Adipocyte (in vitro differentiated cells): ENCODE data around the gene GJB1.

Source experiments
- DNase-seq: peaks from one replicate; pipeline ENCODE4 v3.0.0-alpha.2; 2015; ENCODE audit warnings: low read depth
- H3K27me3 ChIP-seq: replicated peaks from 2 replicates; pipeline ENCODE4 v1.7.0; 2013; ENCODE audit warnings: mild to moderate bottlenecking, low read length, moderate library complexity; ENCODE audit not compliant: control insufficient read depth, insufficient read depth
- H3K36me3 ChIP-seq: 2 replicates; pipeline ENCODE4 v1.7.0; 2013; ENCODE audit warnings: low read length, mild to moderate bottlenecking, moderate library complexity; ENCODE audit not compliant: control insufficient read depth, insufficient read depth, severe bottlenecking
- H3K4me1 ChIP-seq: 2 replicates; pipeline ENCODE4 v1.7.0; 2013; ENCODE audit warnings: mild to moderate bottlenecking, low read length, moderate library complexity; ENCODE audit not compliant: control insufficient read depth, insufficient read depth
- H3K4me3 ChIP-seq: 2 replicates; pipeline ENCODE4 v1.7.0; 2013; ENCODE audit warnings: mild to moderate bottlenecking, low read length, moderate library complexity
- H3K9ac ChIP-seq: 2 replicates; pipeline ENCODE4 v1.7.0; 2013; ENCODE audit warnings: mild to moderate bottlenecking, low read length, moderate library complexity
- H3K9me3 ChIP-seq: 2 replicates; pipeline ENCODE4 v1.7.0; 2013; ENCODE audit warnings: mild to moderate bottlenecking, low read length, moderate library complexity; ENCODE audit not compliant: control insufficient read depth

The GJB1 gene

DNA sequence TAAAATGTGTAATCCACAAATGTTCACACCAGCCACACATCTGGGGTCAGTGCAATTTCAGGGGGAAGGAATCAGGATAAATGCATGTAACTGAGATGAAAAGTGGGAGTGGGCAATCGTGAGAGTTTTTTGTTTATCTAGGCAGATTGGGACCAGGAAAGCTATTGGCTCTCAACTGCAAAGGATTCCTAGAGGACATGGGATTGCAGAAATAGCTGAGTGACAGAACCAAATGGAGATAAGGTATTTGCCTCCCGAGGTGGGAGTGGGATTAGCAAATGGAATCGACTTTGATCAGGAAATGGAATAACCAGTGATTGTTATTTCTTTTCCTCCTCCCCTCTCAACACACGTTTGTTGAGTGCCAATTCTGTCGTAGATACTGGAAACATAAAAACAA is 38.9 kb upstream of the GJB1 start:
- no peak overlapping the region for H3K9ac ChIP-seq
- no peak for DNase-seq
- no peaks in the 10 kb centered on the region for H3K9me3 ChIP-seq
- H3K27me3 ChIP-seq = peaks cover 16% of the 10 kb centered on the region
- H3K4me1 ChIP-seq = peaks cover 12% of the 10 kb centered on the region
- no peaks in the 10 kb centered on the region for H3K36me3 ChIP-seq
- no peak overlapping the region for H3K4me3 ChIP-seq

DNA sequence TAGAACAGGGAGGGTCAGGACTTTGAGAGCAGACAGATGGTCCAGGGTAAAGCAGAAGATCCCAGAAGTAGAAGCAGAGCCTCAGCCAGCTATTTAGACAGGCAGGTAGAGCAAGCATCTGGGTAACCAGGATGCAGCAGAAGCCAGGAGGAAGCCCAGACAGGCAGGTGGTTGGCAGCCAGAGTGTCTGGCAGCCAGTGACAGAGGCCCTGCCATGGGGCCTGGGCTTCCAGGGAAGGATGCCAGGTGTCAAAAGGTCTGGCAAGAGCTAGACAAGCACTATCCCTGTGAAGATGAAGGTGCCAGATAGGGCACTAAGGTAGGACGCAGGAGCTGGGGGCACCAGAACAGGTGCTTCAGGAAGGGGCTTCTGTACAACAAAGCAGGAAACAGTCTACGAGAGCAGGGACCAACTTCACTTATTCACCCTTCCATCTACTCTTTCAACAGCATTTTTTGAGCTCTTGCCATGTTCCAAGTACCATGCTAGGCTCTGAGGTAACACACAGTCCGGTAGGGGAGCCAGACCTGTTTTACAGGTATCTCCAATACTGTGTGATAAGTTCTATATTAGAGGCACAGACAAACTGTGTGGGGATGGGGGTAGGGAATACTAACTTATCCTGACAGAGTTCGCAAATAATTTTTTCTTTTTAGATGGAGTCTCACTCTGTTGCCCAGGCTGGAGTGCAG is 38.1 kb upstream of the GJB1 start:
- Histone ChIP-seq H3K9me3 (no peaks in the 10 kb centered on the region), H3K4me3 (no peak overlapping the region), H3K9ac (no peak overlapping the region), H3K4me1 (peaks cover 12% of the 10 kb centered on the region), H3K27me3 (peaks cover 16% of the 10 kb centered on the region), H3K36me3 (no peaks in the 10 kb centered on the region)
- no peak for DNase-seq

DNA sequence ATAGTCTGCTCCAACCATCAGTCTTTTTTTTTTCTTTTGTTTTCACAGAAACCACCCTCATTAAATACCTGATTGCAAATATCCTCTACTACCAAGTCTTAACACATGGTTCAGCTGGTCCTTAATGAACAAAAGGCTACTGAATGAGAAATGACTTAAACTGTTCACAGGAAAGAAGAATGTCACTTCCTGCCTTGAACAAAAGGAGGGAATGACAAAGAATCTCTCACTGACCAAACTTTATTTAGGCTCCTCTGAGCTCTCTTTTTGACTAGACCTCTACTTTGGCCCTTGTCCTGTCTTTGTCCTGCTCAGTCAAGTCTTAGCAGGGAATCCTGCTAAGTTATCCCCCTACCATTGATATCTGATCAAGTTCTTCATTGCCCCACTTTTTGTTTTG is 31.8 kb upstream of the GJB1 start:
- Histone ChIP-seq H3K27me3 (peaks cover 7% of the 10 kb centered on the region), H3K36me3 (no peaks in the 10 kb centered on the region), H3K4me1 (no peaks in the 10 kb centered on the region), H3K4me3 (no peak overlapping the region), H3K9ac (no peak overlapping the region), H3K9me3 (no peaks in the 10 kb centered on the region)
- no peak for DNase-seq

DNA sequence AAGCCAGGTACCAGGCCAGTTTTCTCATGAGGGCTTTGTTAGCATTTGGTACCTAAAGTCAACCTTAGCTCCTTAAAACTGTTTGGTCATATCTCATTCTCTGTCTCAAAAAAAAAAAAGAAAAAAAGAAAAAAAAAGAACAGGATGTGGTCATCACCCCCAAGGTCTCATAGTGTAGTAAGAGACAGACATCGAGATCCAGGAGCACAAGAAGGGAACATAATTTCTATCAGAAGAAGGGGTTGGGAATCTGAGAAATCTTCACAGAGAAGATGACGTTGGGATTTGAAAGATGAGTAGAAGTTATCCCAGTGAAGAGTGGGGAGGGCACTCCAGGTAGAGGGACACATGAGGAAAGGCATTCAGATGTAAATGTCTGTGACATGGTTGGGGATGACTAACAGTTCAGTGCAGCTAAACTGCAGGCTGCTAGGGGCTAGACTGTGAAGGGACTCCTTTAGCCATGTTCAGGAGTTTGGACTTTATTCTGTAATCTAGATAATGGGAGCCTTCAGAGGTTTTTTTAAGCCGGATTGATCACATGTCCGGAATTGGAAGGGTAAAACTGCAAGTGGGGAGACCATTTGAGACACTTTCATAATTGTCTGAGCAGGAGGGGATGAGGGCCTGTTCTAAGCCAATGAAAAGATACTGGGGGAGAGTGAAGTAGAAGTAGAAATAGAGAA is 26.9 kb upstream of the GJB1 start:
- Histone ChIP-seq H3K9ac (no peak overlapping the region), H3K27me3 (peaks cover 12% of the 10 kb centered on the region), H3K9me3 (no peaks in the 10 kb centered on the region), H3K4me1 (no peaks in the 10 kb centered on the region), H3K4me3 (no peak overlapping the region), H3K36me3 (no peaks in the 10 kb centered on the region)
- DNase-seq = no peak

DNA sequence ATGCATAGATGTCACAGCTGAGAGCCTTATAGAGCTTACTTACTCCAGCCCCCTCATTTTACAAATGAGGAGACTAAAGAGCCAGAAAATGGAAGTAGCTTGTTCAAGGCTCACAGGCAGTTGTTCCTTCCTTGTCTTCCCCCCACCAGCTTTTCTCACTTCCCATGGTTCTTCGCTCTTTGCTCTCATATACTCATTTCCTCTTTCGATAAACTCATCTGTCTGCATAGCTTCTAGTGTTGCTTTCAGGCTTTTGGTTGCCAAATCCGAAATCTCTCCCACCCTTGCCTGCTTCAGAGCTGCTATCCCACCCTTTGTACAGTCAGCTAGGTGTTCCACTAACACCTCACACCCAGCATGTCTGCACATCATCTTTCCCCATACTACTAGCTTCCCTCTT is 25.0 kb upstream of the GJB1 start:
- DNase-seq = no peak
- no peaks in the 10 kb centered on the region for H3K36me3 ChIP-seq

DNA sequence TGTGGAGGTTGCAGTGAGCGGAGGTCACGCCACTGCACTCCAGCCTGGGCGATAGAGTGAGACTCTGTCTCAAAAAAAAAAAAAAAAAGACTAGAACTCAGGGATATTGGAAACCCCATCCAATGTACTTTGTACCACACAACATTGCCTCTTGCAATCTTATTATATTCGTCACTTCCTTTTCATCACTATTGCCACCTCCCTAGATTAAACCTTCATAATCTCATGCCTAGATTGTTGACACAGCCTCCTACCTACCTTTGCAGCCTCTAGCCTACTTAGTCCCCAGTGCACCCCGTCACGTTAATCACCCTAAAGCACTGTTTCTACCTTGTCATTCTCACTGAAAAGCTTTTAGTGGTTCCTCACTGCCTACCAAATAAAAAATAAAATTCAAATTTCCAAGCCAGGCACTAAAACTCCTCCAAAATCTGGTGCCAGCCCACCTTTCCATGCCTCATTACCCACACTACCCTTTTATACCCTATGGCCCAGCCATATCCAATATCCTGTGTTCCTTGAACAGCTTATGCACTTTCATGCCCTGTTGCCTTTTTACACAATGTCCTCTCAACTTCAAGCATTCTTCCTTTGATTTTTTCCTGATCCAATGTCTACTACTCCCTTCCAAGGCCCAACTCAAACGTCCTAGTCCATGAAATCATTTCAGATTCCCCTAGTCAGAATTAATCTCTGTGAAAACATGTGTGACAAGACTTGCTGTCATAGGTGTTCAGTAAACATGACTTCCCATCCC is 23.6 kb upstream of the GJB1 start:
- Histone ChIP-seq H3K9me3 (no peaks in the 10 kb centered on the region), H3K4me3 (no peak overlapping the region), H3K27me3 (peaks cover 13% of the 10 kb centered on the region), H3K9ac (no peak overlapping the region), H3K4me1 (no peaks in the 10 kb centered on the region), H3K36me3 (no peaks in the 10 kb centered on the region)
- DNase-seq = no peak

More for the DNA sequence above, 25.0 kb upstream of the GJB1 start:
- Histone ChIP-seq H3K9ac (no peak overlapping the region), H3K4me1 (no peaks in the 10 kb centered on the region), H3K9me3 (no peaks in the 10 kb centered on the region), H3K27me3 (peaks cover 13% of the 10 kb centered on the region), H3K4me3 (no peak overlapping the region)

DNA sequence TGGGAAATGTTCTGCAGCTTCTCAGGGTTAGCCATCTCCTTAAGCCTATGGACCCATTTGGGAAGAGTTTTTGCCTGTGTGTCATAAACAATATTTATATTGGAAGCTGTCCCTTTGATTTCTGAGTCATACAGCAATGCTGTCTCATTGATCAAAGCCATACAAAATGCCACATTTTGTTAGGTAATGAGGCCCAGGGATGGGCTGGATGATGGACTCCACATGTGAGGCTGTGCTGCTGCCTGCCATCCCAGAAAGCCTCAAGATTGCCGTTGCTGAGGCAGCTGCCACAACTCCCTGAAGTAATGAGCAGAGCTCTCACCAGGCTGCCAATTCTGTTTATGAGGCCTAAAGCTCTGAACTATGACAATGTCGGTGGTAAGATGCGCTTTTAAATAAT is 12.2 kb upstream of the GJB1 start:
- Histone ChIP-seq H3K27me3 (peaks cover 26% of the 10 kb centered on the region), H3K36me3 (no peaks in the 10 kb centered on the region), H3K4me3 (no peak overlapping the region), H3K4me1 (no peaks in the 10 kb centered on the region), H3K9ac (no peak overlapping the region), H3K9me3 (no peaks in the 10 kb centered on the region)
- DNase-seq = peak; percentile 41

DNA sequence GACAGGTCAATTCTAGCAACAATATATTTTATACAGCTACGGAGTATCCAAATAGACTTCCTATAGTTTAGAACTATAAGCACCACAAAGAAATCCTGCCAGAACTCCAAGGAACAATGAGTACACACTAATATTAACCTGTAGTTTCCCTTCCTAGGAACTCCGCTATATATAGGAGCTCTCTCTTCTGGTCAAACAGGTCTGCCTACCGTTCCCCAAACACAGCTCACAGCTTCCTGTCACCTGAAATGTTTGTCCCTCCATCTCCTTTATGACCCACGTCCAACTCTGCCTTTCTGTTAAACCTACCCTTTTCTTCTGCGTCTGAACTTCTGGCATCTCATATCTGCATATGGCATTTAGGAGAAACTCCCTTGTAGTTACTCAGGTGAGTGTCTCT is 10.5 kb upstream of the GJB1 start:
- H3K9ac ChIP-seq = no peak overlapping the region
- H3K4me1 ChIP-seq = no peaks in the 10 kb centered on the region
- H3K4me3 ChIP-seq = no peak overlapping the region

DNA sequence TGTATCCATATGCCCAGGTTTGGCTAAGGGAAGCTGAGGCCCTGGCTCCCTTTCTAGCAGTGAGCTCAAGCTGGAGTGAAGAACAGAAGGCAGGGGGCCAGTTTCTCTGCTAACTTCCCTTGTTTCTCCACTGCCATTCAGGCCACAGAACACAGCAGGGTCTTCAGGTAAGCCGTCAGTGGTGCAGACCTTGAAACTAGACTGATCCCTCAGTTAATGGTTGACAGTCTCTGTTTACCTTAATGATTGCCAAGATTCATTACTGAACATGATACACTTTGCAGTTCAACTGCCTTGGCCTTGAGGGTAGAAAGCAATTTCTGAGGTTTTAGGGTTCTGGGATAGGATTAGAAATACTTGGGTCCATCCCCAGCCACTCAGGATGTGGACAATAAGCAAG is 8.9 kb upstream of the GJB1 start:
- Histone ChIP-seq H3K36me3 (no peaks in the 10 kb centered on the region), H3K4me1 (no peaks in the 10 kb centered on the region), H3K9me3 (no peaks in the 10 kb centered on the region), H3K4me3 (no peak overlapping the region), H3K27me3 (peaks cover 37% of the 10 kb centered on the region), H3K9ac (no peak overlapping the region)
- no peak for DNase-seq

More for the DNA sequence above, 10.5 kb upstream of the GJB1 start:
- H3K36me3 ChIP-seq = no peaks in the 10 kb centered on the region
- H3K9me3 ChIP-seq = no peaks in the 10 kb centered on the region
- H3K27me3 ChIP-seq = peaks cover 36% of the 10 kb centered on the region
- no peak for DNase-seq

DNA sequence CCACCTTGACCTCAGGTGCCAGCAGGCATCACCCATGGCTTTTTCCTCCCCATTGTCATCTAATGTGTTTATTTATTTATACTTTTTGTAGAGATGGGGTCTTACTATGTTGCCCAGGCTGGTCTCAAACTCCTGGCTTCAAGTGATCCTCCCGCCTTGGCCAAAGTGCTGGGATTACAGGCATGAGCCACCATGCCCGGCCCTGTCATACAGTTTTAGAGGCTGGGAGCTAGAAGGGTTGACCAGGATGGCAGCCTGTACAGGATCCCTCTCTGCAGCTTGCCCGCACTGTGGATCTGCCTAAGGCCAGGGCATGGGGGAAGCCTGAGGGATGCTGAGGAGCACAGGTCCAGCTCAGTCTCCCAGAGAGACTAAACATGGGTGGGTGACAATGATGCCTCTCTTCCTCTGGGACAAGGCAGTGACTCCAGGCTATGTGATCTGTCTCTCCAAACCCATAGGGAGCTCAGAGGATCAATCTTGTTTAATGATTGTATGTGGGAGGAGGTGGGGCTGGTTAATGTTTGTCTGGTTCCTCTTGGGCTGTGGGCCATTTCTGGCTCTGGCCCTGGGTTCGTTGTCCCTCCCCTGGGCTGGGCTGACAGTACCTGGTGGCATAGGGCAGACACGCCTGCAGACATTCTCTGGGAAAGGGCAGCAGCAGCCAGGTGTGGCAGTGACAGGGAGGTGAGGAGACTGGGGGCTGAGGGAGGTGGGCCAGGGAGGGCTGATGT is 8.3 kb upstream of the GJB1 start:
- Histone ChIP-seq H3K36me3 (no peaks in the 10 kb centered on the region), H3K4me1 (no peaks in the 10 kb centered on the region), H3K9me3 (no peaks in the 10 kb centered on the region), H3K4me3 (no peak overlapping the region), H3K27me3 (peaks cover 37% of the 10 kb centered on the region), H3K9ac (no peak overlapping the region)
- no peak for DNase-seq

DNA sequence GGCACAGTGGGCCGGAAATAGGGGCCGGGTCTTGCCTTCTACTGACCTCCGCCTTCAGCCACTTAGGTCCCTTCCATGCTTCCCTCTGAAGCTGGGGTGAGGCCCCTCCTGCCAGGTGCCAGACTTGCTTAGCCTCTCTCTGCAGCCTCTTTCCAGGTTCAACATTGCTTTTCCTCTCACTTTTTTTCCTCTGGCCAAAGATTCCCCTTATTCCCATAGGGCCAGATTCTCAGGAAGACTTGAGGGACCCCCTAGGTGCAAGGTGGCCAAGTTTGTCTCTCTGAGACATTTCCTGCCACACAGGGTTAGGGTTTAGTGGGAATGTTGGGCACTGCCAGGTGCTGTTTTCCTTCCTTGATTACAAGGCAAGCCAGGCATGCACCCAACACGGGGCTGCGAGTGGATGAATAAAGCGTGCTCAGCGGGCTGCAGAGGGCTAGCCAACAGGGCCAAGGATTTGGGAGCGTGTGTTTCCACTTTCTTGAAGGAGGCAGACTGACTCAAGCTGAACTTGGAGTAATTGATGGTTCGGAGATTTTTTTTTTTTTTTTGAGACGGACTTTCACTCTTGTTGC is 7.6 kb upstream of the GJB1 start:
- H3K36me3 ChIP-seq = no peaks in the 10 kb centered on the region
- no peak overlapping the region for H3K4me3 ChIP-seq
- H3K4me1 ChIP-seq = no peaks in the 10 kb centered on the region
- H3K9ac ChIP-seq = no peak overlapping the region
- H3K9me3 ChIP-seq = no peaks in the 10 kb centered on the region
- H3K27me3 ChIP-seq = peaks cover 37% of the 10 kb centered on the region
- DNase-seq = no peak
